Colonic mucosa (tissue), 4 donors: ENCODE results near the gene SMURF2. TPM values are rescaled to one million over a fixed set of nuclear protein-coding genes. Genes with fewer than 3 reads are reported as not detected.
"Not testable (repeated sequence)": the region's sequence is repeated elsewhere in the genome, so short reads cannot be mapped to it uniquely, and the experiment has no call there.

Source experiments
- DNase-seq: peaks from one replicate; pipeline ENCODE4 v3.0.0-alpha.2; 2020
- H3K27ac ChIP-seq: fragments of 200-600 bp; one replicate; pipeline ENCODE4 v1.8.0; 2021
- H3K27me3 ChIP-seq: fragments of 200-600 bp; one replicate; pipeline ENCODE4 v1.8.0; 2021
- H3K36me3 ChIP-seq: fragments of 200-600 bp; one replicate; pipeline ENCODE4 v1.8.0; 2021
- H3K4me1 ChIP-seq: fragments of 200-600 bp; one replicate; pipeline ENCODE4 v1.8.0; 2021; ENCODE audit warnings: mild to moderate bottlenecking
- H3K4me3 ChIP-seq: fragments of 200-600 bp; one replicate; pipeline ENCODE4 v1.8.0; 2021
- H3K9ac ChIP-seq, 2 donors: one replicate each; pipeline ENCODE4 v1.7.0; 2013; ENCODE audit warnings: control low read depth in 2 of 2, low read depth in 2 of 2, low read length in 2 of 2
- H3K9me3 ChIP-seq: fragments of 200-600 bp; one replicate; pipeline ENCODE4 v1.8.0; 2021
- CTCF ChIP-seq: fragments of 200-600 bp; IDR thresholded peaks from one replicate; pipeline ENCODE4 v1.8.0; 2022; ENCODE audit warnings: antibody characterized with exemption, mild to moderate bottlenecking
- intact Hi-C: fragments of 100-400 bp; cut with DNase I; formaldehyde crosslinking; loops from one replicate; pipeline ENCODE4 v1.14.1; 2022
- total RNA-seq, 2 donors: library from RNA; stranded (reverse); fragmentation: NEBNext Ultra II Directional in 1 of 2; extraction: Animal tissue kit (Norgen Biotek cat#: 25700) in 1 of 2; gene quantifications; one replicate each; pipeline ENCODE4 v1.2.1, GENCODE V29; 2021
- donor health status: healthy.
- donor health status: DM: no; HTN: no; CAD: no.
- donor health status: DM: no; HTN: no; CAD: no.

The SMURF2 gene
- total RNA-seq, 2 donors from 2014 or later, result 10.6 to 18.6 TPM

GRCh38 chr17:64679710-64680216 is 17.7 kb upstream of the SMURF2 start:
- Histone ChIP-seq H3K27me3 (no peaks in the 10 kb centered on the region), H3K27ac (no peak overlapping the region), H3K9me3 (no peaks in the 10 kb centered on the region), H3K4me3 (no peak overlapping the region), H3K36me3 (no peaks in the 10 kb centered on the region), H3K4me1 (no peaks in the 10 kb centered on the region), H3K9ac (no peak overlapping the region)
- TF ChIP-seq CTCF, result no peak
- intact Hi-C loops, result no loop called here
- DNase-seq, result no peak

GRCh38 chr17:64676763-64677162 is 14.7 kb upstream of the SMURF2 start:
- Histone ChIP-seq H3K27ac (no peak overlapping the region), H3K9me3 (no peaks in the 10 kb centered on the region), H3K9ac (no peak overlapping the region), H3K27me3 (no peaks in the 10 kb centered on the region), H3K4me1 (no peaks in the 10 kb centered on the region), H3K4me3 (no peak overlapping the region), H3K36me3 (no peaks in the 10 kb centered on the region)
- intact Hi-C loops, result no loop called here
- TF ChIP-seq CTCF, result no peak
- DNase-seq, result no peak

- intact Hi-C loops, H3K9ac ChIP-seq, H3K4me3 ChIP-seq: not testable (repeated sequence)
Measured at GRCh38 chr17:64670843-64671590, 8.9 kb upstream of the SMURF2 start.

GRCh38 chr17:64667807-64668721 is 6.0 kb upstream of the SMURF2 start:
- H3K4me3 ChIP-seq, H3K36me3 ChIP-seq, H3K27ac ChIP-seq, H3K4me1 ChIP-seq, H3K9me3 ChIP-seq, H3K9ac ChIP-seq, H3K27me3 ChIP-seq, DNase-seq: not testable (repeated sequence)
- intact Hi-C loops, result loop anchor here (10.0 kb wide), 1 partner anchor 67 kb away; no protein-coding TSS in a partner anchor

More at GRCh38 chr17:64670843-64671590, 8.9 kb upstream of the SMURF2 start:
- H3K4me1 ChIP-seq, H3K36me3 ChIP-seq, H3K27me3 ChIP-seq, H3K9me3 ChIP-seq, DNase-seq, H3K27ac ChIP-seq: not testable (repeated sequence)

GRCh38 chr17:64664299-64664981 is 2.3 kb upstream of the SMURF2 start:
- not testable (repeated sequence) for H3K36me3 ChIP-seq, H3K9ac ChIP-seq, H3K27ac ChIP-seq, H3K4me1 ChIP-seq, H3K9me3 ChIP-seq, H3K27me3 ChIP-seq, DNase-seq, H3K4me3 ChIP-seq
- intact Hi-C loops, result loop anchor here (10.0 kb wide), 1 partner anchor 70 kb away; no protein-coding TSS in a partner anchor

- H3K9me3 ChIP-seq, H3K27ac ChIP-seq, H3K36me3 ChIP-seq, H3K4me1 ChIP-seq, H3K9ac ChIP-seq, DNase-seq, H3K27me3 ChIP-seq, H3K4me3 ChIP-seq: not testable (repeated sequence)
- intact Hi-C loops, result loop anchor here (10.0 kb wide), 1 partner anchor 71 kb away; no protein-coding TSS in a partner anchor
Measured at GRCh38 chr17:64663836-64664235, 1.7 kb upstream of the SMURF2 start.

- Histone ChIP-seq H3K4me1 (no peaks in the 10 kb centered on the region), H3K27me3 (no peaks in the 10 kb centered on the region), H3K27ac (peak overlapping the region; percentile 92), H3K9ac (peak overlapping the region; percentile 61 to 69), H3K4me3 (peak overlapping the region; percentile 66), H3K36me3 (no peaks in the 10 kb centered on the region), H3K9me3 (no peaks in the 10 kb centered on the region)
- no peak for DNase-seq
- TF ChIP-seq CTCF, result no peak
- intact Hi-C loops, result loop anchor here (10.0 kb wide), 1 partner anchor 72 kb away; no protein-coding TSS in a partner anchor
Measured at GRCh38 chr17:64662774-64663367, 764 bp upstream of the SMURF2 start.
